Activated naive CD8-positive, alpha-beta T cell treated with anti-CD3 and anti-CD28 coated beads, Interleukin-2, amount 10 ng/mL, durations not matched to agents 7 days and 5 days (primary cell): ENCODE data around the gene P3R3URF. TPM values are rescaled to one million over a fixed set of nuclear protein-coding genes. Genes with fewer than 3 reads are reported as not detected.
"Not testable (repeated sequence)": the region's sequence is repeated elsewhere in the genome, so short reads cannot be mapped to it uniquely, and the experiment has no call there.

Experiments
- ATAC-seq: fragments of 150-1000 bp; cut with Tn5 transposase; one replicate; pipeline ENCODE4 v1.10.0; 2021; ENCODE audit warnings: low read depth, moderate library complexity
- POLR2A ChIA-PET: fragments of 350-600 bp; sonication (Branson Sonifier 250); formaldehyde crosslinking; loops from one replicate; lab custom pipeline; 2021; ENCODE audit warnings: antibody characterized with exemption; lab: Charles Lee
- DNase-seq: peaks from one replicate; pipeline ENCODE4 v3.0.0; 2021
- H3K27ac Mint-ChIP-seq: one replicate; pipeline ENCODE4 v1.8.0; 2022; ENCODE audit warnings: mild to moderate bottlenecking, mixed read lengths
- H3K27me3 Mint-ChIP-seq: one replicate; pipeline ENCODE4 v1.8.0; 2022; ENCODE audit warnings: mild to moderate bottlenecking, moderate library complexity, mixed read lengths
- H3K36me3 Mint-ChIP-seq: one replicate; pipeline ENCODE4 v1.8.0; 2021; ENCODE audit warnings: mild to moderate bottlenecking, mixed read lengths
- H3K4me1 Mint-ChIP-seq: one replicate; pipeline ENCODE4 v1.8.0; 2021; ENCODE audit warnings: mixed read lengths
- H3K4me3 Mint-ChIP-seq: one replicate; pipeline ENCODE4 v1.8.0; 2022; ENCODE audit warnings: mild to moderate bottlenecking, moderate library complexity, mixed read lengths
- H3K9me3 Mint-ChIP-seq: one replicate; pipeline ENCODE4 v1.8.0; 2021; ENCODE audit warnings: mixed read lengths
- total RNA-seq, 2 experiments: library from RNA; stranded (reverse); gene quantifications; one replicate each; pipeline ENCODE4 v1.2.3, GENCODE V29; 2021

Gene P3R3URF
- total RNA-seq = not detected

DNA sequence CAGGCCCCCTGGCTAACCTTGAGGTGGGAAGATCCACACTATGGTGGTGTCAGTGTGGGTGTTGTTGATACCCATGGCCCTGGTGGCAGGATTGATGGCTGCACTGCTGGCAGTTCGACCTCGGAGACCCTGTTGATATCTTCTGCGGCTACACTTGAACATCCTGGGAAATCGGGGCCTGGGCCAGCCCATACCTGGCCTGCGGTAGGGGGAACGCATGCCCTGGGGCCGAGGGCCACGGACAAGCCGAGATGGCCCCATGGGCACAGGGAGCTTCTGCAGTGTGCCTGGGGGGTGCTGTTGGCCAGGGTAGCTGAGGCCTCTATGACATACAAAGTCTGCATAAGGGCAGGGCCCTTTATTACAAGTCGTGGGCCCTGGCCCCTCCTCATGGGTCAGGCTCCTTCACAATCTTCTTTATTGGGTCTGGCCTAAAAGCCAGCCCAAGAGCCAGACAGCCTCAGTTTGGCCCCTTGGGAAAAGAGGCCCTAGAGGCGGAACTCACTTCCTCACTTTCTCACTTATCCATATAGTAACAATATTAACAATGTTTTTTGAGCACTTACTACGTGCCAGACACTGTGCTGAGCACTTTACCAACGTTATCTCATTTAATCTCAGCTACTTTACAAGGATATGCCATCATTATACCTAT, at the start of gene P3R3URF:
TSS of gene P3R3URF (minus strand) at position 278 of the 655 bp plus-strand sequence. CDS start at position 261, 17 bp downstream.
- ATAC-seq (no peak), DNase-seq (no peak)
- Mint-ChIP-seq H3K4me3 (no peak within 1 kb of the TSS), H3K36me3 (no peaks in the 10 kb centered on the region), H3K27ac (no peak within 1 kb of the TSS), H3K4me1 (peaks cover 2% of the 10 kb centered on the region), H3K9me3 (no peaks in the 10 kb centered on the region), H3K27me3 (no peaks in the 10 kb centered on the region)
- POLR2A ChIA-PET = no interaction called here

- Mint-ChIP-seq H3K27ac (no peak overlapping the region), H3K27me3 (peaks cover 2% of the 10 kb centered on the region), H3K4me3 (no peak overlapping the region), H3K4me1 (peaks cover 8% of the 10 kb centered on the region), H3K9me3 (no peaks in the 10 kb centered on the region), H3K36me3 (no peaks in the 10 kb centered on the region)
- DNase-seq (no peak), ATAC-seq (no peak)
- POLR2A ChIA-PET = interaction anchor here (0.6 kb wide), 1 partner anchor 419 kb away, joined by 3 read pairs; no protein-coding TSS in a partner anchor
Measured at GRCh38 chr1:46224966-46225365, 48.7 kb upstream of the P3R3URF start.

DNA sequence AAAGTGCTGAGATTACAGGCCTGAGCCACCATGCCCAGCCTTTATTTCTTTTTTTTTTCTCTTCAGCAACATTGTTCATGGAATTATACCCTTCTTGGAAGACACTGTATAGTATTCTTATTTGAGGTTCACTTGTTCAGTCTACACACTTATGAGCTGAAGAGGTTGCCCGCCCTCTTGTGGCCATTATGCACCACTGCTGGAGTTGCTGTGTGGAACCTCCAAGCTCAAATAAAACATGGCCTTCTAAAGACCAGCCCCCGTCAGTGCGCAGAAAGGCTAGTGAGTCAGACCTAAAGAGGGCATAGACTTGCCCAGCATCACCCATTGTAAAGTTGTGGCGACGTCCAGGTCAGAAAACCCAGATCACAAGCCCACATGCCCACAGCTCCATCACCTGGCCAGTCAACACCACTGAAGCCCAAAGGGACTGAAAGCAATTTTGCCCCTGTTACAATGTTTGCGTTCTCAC, 47.2 kb upstream of the P3R3URF start:
- ATAC-seq (peak; percentile 95), DNase-seq (peak; percentile 41)
- Mint-ChIP-seq H3K4me3 (no peak overlapping the region), H3K27ac (peak overlapping the region; percentile 18), H3K27me3 (peaks cover 2% of the 10 kb centered on the region), H3K9me3 (no peaks in the 10 kb centered on the region), H3K36me3 (no peaks in the 10 kb centered on the region), H3K4me1 (peaks cover 3% of the 10 kb centered on the region)
- POLR2A ChIA-PET = interaction anchor here (0.6 to 1.0 kb wide), 4 partner anchors 21 to 639 kb away, joined by 3 to 5 read pairs (median 3); partner anchors contain the start of gene POMGNT1

- not testable (repeated sequence) for H3K4me3 Mint-ChIP-seq, H3K4me1 Mint-ChIP-seq, H3K27me3 Mint-ChIP-seq, ATAC-seq, DNase-seq, H3K36me3 Mint-ChIP-seq, H3K9me3 Mint-ChIP-seq, H3K27ac Mint-ChIP-seq
- POLR2A ChIA-PET = interaction anchor here (0.6 to 1.0 kb wide), 3 partner anchors 21 to 24 kb away, joined by 3 to 5 read pairs (median 3); partner anchors contain the start of gene POMGNT1
Measured at GRCh38 chr1:46223055-46223454, 46.8 kb upstream of the P3R3URF start.

- Mint-ChIP-seq H3K4me3 (no peak overlapping the region), H3K9me3 (no peaks in the 10 kb centered on the region), H3K4me1 (peaks cover 2% of the 10 kb centered on the region), H3K27ac (no peak overlapping the region), H3K27me3 (peaks cover 2% of the 10 kb centered on the region), H3K36me3 (no peaks in the 10 kb centered on the region)
- DNase-seq = no peak
- POLR2A ChIA-PET = no interaction called here
- no peak for ATAC-seq
Measured at GRCh38 chr1:46221749-46222148, 45.5 kb upstream of the P3R3URF start.

- peaks cover 2% of the 10 kb centered on the region for H3K4me1 Mint-ChIP-seq
- no peaks in the 10 kb centered on the region for H3K36me3 Mint-ChIP-seq
- no peak for DNase-seq
- peaks cover 2% of the 10 kb centered on the region for H3K27me3 Mint-ChIP-seq
- H3K27ac Mint-ChIP-seq = no peak overlapping the region
- POLR2A ChIA-PET = no interaction called here
- no peaks in the 10 kb centered on the region for H3K9me3 Mint-ChIP-seq
- ATAC-seq = no peak
- H3K4me3 Mint-ChIP-seq = no peak overlapping the region
Measured at GRCh38 chr1:46220808-46221207, 44.5 kb upstream of the P3R3URF start.

- no peak for ATAC-seq
- Mint-ChIP-seq H3K27me3 (peaks cover 2% of the 10 kb centered on the region), H3K27ac (no peak overlapping the region), H3K4me3 (no peak overlapping the region), H3K9me3 (no peaks in the 10 kb centered on the region), H3K36me3 (no peaks in the 10 kb centered on the region), H3K4me1 (peaks cover 2% of the 10 kb centered on the region)
- no peak for DNase-seq
- POLR2A ChIA-PET = interaction anchor here (0.5 kb wide), 1 partner anchor 92 kb away, joined by 5 read pairs; no protein-coding TSS in a partner anchor
Measured at GRCh38 chr1:46219551-46220520, 43.5 kb upstream of the P3R3URF start.

DNA sequence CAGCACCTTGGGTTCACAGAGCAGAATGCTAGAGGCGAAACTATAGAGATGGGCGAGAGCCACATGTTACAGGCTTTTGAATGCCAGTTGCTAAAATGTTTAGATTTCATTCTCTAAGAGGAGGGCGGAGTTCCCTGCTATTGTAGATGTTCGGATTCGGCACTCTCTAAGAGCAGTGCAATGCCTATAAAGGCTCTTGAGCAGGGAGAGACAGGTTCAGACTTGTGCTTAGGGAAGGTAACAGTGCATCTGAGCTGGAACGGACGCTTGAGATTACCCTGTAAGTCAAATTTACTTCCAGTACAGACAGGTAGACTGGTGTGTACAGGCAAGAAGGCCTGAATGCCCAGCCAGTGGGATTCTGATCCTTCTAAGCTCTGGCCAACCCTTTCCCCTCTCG, 42.2 kb upstream of the P3R3URF start:
- H3K36me3 Mint-ChIP-seq = no peaks in the 10 kb centered on the region
- no peaks in the 10 kb centered on the region for H3K4me1 Mint-ChIP-seq
- ATAC-seq (no peak), DNase-seq (no peak)
- POLR2A ChIA-PET = no interaction called here
- no peaks in the 10 kb centered on the region for H3K9me3 Mint-ChIP-seq
- H3K27ac Mint-ChIP-seq = no peak overlapping the region
- H3K4me3 Mint-ChIP-seq = no peak overlapping the region
- peaks cover 2% of the 10 kb centered on the region for H3K27me3 Mint-ChIP-seq

DNA sequence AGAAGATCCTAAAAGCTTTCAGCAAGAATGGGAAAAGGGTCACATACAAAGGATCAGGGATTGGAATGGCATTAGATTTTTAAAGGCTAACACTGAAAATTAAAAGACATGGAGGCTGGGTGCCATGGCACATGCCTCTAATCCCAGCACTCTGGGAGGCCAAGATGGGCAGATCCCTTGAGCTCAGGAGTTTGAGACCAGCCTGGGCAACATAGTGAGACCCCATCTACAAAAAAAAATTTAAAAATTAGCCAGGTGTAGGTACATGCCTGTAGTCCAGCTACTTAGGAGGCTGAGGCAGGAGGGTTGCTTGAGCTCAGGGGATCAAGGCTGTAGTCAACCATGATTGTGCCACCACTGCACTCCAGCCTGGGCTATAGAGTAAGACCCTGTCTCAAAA, 39.2 kb upstream of the P3R3URF start:
- H3K36me3 Mint-ChIP-seq = no peaks in the 10 kb centered on the region
- POLR2A ChIA-PET = no interaction called here
- no peak overlapping the region for H3K27ac Mint-ChIP-seq
- H3K9me3 Mint-ChIP-seq = no peaks in the 10 kb centered on the region
- H3K27me3 Mint-ChIP-seq = no peaks in the 10 kb centered on the region
- ATAC-seq (no peak), DNase-seq (no peak)
- H3K4me3 Mint-ChIP-seq = no peak overlapping the region
- no peaks in the 10 kb centered on the region for H3K4me1 Mint-ChIP-seq

DNA sequence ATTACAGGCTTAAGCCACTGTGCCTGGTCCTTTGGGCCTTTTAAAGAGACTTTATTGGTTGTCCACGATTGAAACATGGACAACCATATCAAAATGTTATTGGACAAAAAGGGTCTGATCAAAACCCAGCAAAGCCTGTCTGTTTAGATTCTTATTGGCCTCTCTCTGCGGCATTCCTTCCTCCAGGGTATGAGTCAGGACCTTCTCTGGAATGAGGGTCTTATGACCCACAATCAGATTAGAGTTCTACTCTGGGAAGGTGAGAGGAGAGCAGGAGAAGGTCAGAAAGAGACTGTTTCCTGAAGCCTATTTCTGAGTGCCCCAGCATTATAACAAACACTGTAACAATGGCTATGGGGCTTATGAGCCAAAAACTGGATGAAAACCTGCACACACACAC, 34.8 kb upstream of the P3R3URF start:
- Mint-ChIP-seq H3K36me3 (no peaks in the 10 kb centered on the region), H3K27ac (no peak overlapping the region), H3K4me3 (no peak overlapping the region), H3K27me3 (no peaks in the 10 kb centered on the region), H3K4me1 (peaks cover 6% of the 10 kb centered on the region), H3K9me3 (no peaks in the 10 kb centered on the region)
- POLR2A ChIA-PET = no interaction called here
- ATAC-seq = no peak
- no peak for DNase-seq

DNA sequence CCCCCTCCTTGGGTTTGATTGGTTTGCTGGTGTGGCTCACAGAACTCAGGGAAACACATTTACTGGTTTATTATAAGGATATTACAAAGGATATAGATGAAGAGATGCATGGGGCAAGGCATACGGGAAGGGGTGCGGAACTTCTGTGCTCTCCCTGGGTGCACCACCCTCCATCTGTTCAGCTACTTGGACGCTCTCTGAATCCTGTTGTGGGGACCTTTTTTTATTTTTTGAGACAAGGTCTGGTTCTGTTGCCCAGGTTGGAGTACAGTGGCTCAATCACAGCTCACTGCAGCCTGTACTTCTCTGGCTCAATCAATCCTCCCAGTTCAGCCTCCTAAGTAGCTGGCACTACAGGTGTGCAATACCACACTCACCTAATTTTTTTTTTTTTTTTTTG, 34.3 kb upstream of the P3R3URF start:
- H3K9me3 Mint-ChIP-seq = no peaks in the 10 kb centered on the region
- H3K27ac Mint-ChIP-seq = no peak overlapping the region
- no peak for ATAC-seq
- no peaks in the 10 kb centered on the region for H3K36me3 Mint-ChIP-seq
- no peaks in the 10 kb centered on the region for H3K27me3 Mint-ChIP-seq
- H3K4me1 Mint-ChIP-seq = peaks cover 6% of the 10 kb centered on the region
- H3K4me3 Mint-ChIP-seq = no peak overlapping the region
- DNase-seq = no peak
- POLR2A ChIA-PET = no interaction called here

DNA sequence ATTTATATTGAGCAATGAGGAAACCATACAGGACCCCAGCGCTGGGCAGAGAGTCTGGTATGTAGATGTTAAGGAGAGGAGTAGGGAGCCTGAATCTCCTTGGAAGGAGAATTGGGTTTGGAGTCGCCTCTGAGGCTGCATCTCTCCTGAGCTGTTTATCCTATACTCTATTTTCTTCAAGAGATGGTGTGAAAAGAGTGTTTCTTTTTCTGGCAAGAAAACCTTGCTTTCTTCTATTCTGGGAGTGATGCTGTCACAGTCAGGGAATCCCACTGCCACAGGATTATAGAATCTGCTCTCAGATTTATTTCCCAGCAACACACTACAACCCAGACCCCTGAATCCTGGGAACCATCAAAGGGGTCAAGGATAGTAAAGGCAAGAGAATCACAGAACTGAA, 30.1 kb upstream of the P3R3URF start:
- H3K4me3 Mint-ChIP-seq = no peak overlapping the region
- POLR2A ChIA-PET = no interaction called here
- H3K9me3 Mint-ChIP-seq = no peaks in the 10 kb centered on the region
- no peak for ATAC-seq
- DNase-seq = no peak
- H3K36me3 Mint-ChIP-seq = no peaks in the 10 kb centered on the region
- H3K4me1 Mint-ChIP-seq = peaks cover 11% of the 10 kb centered on the region
- no peaks in the 10 kb centered on the region for H3K27me3 Mint-ChIP-seq
- no peak overlapping the region for H3K27ac Mint-ChIP-seq

DNA sequence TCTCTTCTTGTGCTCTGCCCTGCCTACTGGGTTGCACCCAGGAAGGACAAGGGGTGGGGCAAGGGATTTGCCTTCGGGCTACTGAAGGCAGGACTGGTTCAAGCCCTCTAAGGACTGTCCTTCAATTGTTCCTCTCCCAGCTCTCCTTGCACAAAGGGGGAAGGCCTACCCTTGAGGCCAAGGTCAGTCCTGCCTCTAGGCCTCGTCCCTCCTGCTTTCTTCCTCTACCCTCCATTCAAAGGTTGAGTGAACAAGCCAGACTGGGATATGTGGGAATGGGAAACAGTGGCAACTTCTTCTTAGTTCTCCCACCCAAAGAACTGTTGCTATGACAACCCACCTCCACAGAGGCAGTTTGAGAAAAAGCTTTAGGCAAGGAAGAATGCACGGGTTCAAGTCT, 29.5 kb upstream of the P3R3URF start:
- Mint-ChIP-seq H3K4me3 (no peak overlapping the region), H3K9me3 (no peaks in the 10 kb centered on the region), H3K36me3 (no peaks in the 10 kb centered on the region), H3K4me1 (peaks cover 11% of the 10 kb centered on the region), H3K27me3 (no peaks in the 10 kb centered on the region), H3K27ac (no peak overlapping the region)
- POLR2A ChIA-PET = no interaction called here
- DNase-seq (no peak), ATAC-seq (no peak)
